HUES48 (cell line): ENCODE measurements around the gene SIK1.

Experiments used
- H3K27ac ChIP-seq: one replicate; pipeline ENCODE4 v1.7.0; 2013; ENCODE audit warnings: low read depth, low read length, inconsistent platforms
- H3K27me3 ChIP-seq: 2 replicates; pipeline ENCODE4 v1.6.1; 2013; ENCODE audit warnings: mild to moderate bottlenecking, low read length; ENCODE audit not compliant: control insufficient read depth, insufficient read depth
- H3K36me3 ChIP-seq: 2 replicates; pipeline ENCODE4 v1.6.1; 2013; ENCODE audit warnings: low read length; ENCODE audit not compliant: control insufficient read depth, insufficient read depth
- H3K4me1 ChIP-seq: 2 replicates; pipeline ENCODE4 v1.6.1; 2013; ENCODE audit warnings: mild to moderate bottlenecking, low read length; ENCODE audit not compliant: control insufficient read depth, insufficient read depth
- H3K4me3 ChIP-seq: 2 replicates; pipeline ENCODE4 v1.5.1; 2013; ENCODE audit warnings: mild to moderate bottlenecking, low read depth, low read length
- H3K9ac ChIP-seq: 2 replicates; pipeline ENCODE4 v1.6.1; 2013; ENCODE audit warnings: mild to moderate bottlenecking, low read depth, low read length, moderate library complexity
- H3K9me3 ChIP-seq: 2 replicates; pipeline ENCODE4 v1.6.1; 2013; ENCODE audit warnings: low read length; ENCODE audit not compliant: control insufficient read depth, insufficient read depth

Gene SIK1

DNA sequence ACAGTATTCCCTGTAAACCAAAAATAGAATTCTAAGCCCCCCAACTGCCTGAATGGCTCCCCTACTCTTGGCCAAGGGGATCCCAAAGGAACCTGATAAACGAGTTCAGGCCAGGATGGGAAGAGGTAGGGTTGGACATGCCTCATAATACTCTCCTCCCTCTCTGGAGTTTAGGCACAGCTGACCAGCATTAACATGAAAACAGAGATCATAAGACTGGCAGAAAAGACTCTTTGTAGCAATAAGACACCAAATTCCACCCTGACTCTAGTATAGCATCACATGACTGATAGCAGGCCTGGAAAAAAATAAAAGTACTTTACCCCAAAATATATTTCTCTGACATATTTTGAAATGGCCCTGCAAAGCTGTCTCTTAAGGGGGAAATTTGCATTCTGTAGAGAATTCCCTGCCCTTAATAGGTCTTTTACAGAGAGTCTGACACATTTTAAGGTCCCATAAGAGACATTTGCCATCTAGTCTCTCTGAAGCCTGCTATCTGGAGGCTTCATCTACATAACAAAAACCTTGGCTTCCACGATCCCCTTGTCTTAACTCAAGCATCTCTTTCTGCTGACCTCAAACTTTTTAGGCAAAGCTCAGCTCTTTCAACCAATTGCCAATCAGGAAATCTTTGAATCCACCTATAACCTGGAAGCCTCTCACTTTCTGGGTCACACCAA is 55.9 kb downstream of the SIK1 start:
- Histone ChIP-seq H3K4me3 (no peak overlapping the region), H3K27ac (no peak overlapping the region), H3K36me3 (no peaks in the 10 kb centered on the region), H3K9ac (no peak overlapping the region), H3K27me3 (no peaks in the 10 kb centered on the region), H3K9me3 (no peaks in the 10 kb centered on the region), H3K4me1 (peaks cover 12% of the 10 kb centered on the region; the same call in 1 of the 2 replicates)

DNA sequence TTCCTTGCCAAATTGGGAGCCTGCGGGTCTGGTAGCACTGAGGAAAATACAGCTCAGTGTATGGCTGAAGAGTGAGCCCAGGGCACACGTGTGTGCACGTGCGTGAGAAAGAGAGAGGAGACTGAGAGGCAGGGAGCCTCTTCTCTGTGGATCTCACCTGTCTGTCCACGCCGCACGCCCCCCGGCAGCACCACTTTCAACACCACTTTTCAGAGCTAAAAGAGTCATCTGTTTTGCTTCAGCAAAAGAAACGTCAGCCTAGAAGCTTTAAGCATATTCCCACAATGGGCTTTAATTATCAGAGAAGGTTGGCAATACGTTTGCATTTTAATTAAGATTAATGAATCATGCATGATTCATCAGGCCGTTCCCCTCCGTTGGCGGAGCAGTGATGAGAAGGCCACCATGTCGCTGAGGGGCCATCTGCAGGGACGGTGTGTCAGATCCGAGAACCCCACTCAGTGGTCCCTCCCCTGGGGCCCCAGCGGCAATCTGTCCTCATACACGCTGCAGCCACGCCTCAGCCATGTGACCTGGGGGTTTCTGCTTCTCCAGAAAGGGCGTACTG is 56.8 kb downstream of the SIK1 start:
- no peak overlapping the region for H3K9ac ChIP-seq
- H3K4me1 ChIP-seq, result peaks cover 12% of the 10 kb centered on the region; the same call in 1 of the 2 replicates
- no peak overlapping the region for H3K4me3 ChIP-seq

DNA sequence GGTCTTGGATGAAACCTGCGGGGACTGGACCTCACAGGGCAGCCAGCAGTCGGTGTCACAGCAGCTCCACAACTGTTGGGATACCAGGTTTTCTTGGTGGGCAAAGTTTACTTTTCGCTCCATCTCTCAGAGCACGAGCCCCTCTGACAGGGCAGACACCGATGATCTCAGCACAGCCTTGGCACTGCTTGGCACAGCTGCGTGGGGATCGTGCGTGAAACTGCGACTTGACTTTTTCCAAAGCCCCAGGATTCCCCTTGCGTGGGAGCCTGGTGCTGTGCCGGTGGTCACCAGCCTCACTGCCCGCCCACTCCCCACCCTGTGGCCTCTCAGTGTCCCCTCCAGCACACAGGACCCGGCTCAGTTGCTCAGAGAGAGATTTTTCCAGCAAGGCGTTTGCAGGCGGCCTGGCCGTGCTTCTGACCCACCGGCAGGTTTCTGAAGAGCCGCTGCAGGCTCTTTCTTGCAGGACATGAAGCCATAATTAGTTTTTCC is 57.3 kb downstream of the SIK1 start:
- Histone ChIP-seq H3K9me3 (no peaks in the 10 kb centered on the region), H3K27me3 (no peaks in the 10 kb centered on the region), H3K27ac (no peak overlapping the region), H3K4me1 (peaks cover 12% of the 10 kb centered on the region; the same call in 1 of the 2 replicates), H3K9ac (no peak overlapping the region), H3K4me3 (no peak overlapping the region), H3K36me3 (no peaks in the 10 kb centered on the region)

More for the DNA sequence above, 56.8 kb downstream of the SIK1 start:
- no peaks in the 10 kb centered on the region for H3K36me3 ChIP-seq
- H3K27ac ChIP-seq, result no peak overlapping the region
- no peaks in the 10 kb centered on the region for H3K27me3 ChIP-seq
- H3K9me3 ChIP-seq, result no peaks in the 10 kb centered on the region

DNA sequence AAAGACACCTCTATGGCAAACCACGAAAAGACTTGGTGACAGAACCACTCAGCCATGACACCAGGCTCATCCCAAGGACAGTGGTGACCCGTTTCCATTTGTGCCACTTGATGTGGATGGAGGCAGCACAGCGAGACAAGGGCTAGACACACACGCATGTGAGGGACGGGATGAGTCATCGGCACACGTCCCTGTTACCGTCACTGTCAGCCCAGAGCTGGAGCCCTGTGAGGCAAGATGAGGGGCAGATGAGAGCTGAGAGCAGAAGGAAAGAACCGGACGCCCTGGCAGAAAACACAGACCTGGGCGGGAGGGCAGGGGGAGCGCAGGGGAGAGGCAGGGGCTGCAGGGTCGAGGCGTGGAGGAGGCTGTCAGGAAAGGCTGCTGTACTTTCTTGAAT is 57.8 kb downstream of the SIK1 start:
- Histone ChIP-seq H3K9me3 (no peaks in the 10 kb centered on the region), H3K4me1 (peaks cover 12% of the 10 kb centered on the region; the same call in 1 of the 2 replicates), H3K27me3 (no peaks in the 10 kb centered on the region), H3K27ac (no peak overlapping the region), H3K9ac (no peak overlapping the region), H3K36me3 (no peaks in the 10 kb centered on the region), H3K4me3 (no peak overlapping the region)

DNA sequence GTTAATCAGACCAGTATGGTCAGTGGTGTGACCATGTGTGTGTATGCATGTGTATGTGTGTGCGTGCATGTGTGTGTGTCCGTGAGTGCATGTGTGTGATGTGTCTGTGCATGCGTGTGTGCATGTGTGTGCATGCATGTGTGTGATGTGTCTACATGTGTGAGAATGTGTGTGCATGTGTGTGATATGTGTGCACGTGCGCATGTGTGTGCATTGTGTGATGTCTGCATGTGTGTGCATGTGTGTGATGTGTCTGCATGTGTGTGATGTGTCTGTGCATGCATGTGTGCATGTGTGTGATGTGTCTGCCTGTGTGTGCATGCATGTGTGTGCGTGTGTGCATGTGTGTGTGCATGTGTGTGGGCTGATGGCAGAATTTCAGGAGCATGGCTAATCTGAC is 58.2 kb downstream of the SIK1 start:
- Histone ChIP-seq H3K4me3 (no peak overlapping the region), H3K9ac (no peak overlapping the region), H3K9me3 (no peaks in the 10 kb centered on the region), H3K27ac (no peak overlapping the region), H3K36me3 (no peaks in the 10 kb centered on the region), H3K27me3 (no peaks in the 10 kb centered on the region), H3K4me1 (peaks cover 12% of the 10 kb centered on the region; the same call in 1 of the 2 replicates)

DNA sequence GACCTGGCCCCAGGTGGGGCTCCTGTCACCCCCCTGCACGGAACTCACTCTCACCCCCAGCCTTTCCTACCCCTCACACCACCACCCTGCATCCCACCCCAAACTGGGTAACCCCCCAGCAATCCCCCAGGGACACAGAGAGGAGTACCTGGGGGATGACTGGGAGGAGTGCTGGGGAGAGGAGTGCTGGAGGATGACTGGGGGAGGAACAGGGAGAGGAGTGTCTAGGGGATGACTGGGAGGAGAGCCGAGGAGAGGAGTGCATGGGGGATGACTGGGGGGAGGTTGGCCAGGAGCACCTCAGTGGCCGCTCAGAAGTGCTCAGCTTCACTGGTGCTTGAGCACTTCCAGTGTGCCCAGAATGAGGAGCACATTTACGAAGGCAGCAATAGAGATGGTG is 59.1 kb downstream of the SIK1 start:
- Histone ChIP-seq H3K27me3 (no peaks in the 10 kb centered on the region), H3K9me3 (no peaks in the 10 kb centered on the region), H3K36me3 (no peaks in the 10 kb centered on the region), H3K4me3 (no peak overlapping the region), H3K4me1 (peaks cover 12% of the 10 kb centered on the region; the same call in 1 of the 2 replicates), H3K27ac (no peak overlapping the region), H3K9ac (no peak overlapping the region)

DNA sequence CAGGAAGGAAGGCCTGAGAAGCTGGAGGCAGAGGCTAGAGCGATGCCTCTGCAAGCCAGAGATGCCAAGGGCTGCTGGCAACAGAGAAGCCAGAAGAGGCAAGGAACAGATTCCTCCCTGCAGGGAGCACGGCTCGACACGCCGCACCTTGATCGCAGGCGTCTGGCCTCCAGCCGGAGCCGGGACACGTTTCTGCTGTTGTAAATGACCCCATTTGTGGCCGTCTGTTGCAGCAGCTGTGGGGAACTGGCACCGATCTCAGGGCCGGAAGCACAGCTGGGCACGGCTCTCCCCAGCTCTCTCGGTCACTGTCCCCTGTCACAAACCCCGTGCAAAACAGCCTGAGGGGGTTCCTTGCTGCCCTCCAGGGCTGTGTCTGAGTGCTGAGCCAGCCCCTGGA is 59.6 kb downstream of the SIK1 start:
- peaks cover 4% of the 10 kb centered on the region; the same call in 1 of the 2 replicates for H3K27me3 ChIP-seq
- H3K36me3 ChIP-seq, result no peaks in the 10 kb centered on the region
- no peak overlapping the region for H3K27ac ChIP-seq
- no peaks in the 10 kb centered on the region for H3K9me3 ChIP-seq
- H3K4me3 ChIP-seq, result no peak overlapping the region
- peaks cover 16% of the 10 kb centered on the region for H3K4me1 ChIP-seq
- no peak overlapping the region for H3K9ac ChIP-seq

DNA sequence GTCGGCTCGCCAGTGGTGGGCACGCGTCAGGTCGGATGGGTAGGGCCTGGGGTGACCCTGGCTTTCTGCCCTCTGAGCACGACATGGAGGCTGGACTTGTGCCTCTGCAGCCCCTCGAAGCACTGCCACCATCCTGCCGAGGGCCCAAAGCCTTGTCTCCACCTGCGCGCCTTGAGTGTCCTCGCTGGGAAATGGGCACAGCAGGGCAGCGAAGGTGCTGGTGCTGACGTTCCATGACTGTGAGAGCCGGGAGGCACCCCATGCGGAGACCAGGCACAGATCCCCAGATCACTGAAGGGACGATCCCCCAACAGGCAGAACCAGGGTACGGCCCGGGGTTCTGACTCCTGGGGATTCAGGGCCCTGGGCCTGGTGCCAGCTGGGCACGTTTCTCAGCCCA is 60.3 kb downstream of the SIK1 start:
- Histone ChIP-seq H3K27me3 (peaks cover 4% of the 10 kb centered on the region; the same call in 1 of the 2 replicates), H3K27ac (no peak overlapping the region), H3K4me1 (peaks cover 20% of the 10 kb centered on the region), H3K36me3 (no peaks in the 10 kb centered on the region), H3K9me3 (no peaks in the 10 kb centered on the region), H3K4me3 (no peak overlapping the region), H3K9ac (no peak overlapping the region)

DNA sequence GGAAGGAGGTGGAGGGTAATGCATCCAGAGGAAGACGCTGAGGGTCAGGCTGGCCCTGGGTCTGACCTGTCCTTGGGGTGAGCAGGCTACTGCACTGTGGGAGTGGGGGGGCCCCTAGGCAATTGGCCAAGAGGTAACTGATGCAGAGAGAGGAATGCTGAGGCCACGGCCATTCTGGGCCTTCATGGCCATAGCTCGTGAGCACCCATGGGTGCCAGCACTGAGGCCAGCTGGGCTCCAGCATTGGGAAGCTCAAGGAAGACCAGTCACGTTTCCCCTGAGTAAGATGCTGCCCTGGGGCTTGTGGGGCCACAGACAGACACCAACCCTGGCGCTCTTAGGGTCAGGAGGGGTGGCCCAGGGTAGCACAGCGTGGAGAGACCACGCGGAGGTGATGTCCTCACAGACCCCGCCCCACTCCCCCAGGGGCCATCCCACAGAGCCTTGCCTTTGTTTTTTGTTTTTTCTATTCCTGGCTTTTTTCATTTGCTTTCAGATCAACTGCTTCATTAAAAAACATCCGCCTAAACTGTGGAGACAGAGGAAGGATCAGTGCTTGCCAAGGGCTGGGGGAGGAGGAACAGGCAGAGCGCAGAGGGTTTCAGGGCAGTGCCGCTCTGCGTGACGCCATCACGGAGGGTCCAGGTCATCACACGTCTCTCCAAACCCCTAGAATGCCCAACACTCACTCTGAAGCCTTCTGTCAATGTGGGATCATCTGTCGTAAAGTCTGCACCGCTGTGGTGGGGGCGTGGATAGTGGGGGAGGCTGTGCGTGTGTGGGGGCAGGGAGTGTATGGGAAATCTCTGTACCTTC is 61.1 kb downstream of the SIK1 start:
- peaks cover 4% of the 10 kb centered on the region; the same call in 1 of the 2 replicates for H3K27me3 ChIP-seq
- no peaks in the 10 kb centered on the region for H3K36me3 ChIP-seq
- no peak overlapping the region for H3K4me3 ChIP-seq
- H3K27ac ChIP-seq, result no peak overlapping the region
- no peak overlapping the region for H3K9ac ChIP-seq
- peaks cover 13% of the 10 kb centered on the region for H3K4me1 ChIP-seq
- no peaks in the 10 kb centered on the region for H3K9me3 ChIP-seq

DNA sequence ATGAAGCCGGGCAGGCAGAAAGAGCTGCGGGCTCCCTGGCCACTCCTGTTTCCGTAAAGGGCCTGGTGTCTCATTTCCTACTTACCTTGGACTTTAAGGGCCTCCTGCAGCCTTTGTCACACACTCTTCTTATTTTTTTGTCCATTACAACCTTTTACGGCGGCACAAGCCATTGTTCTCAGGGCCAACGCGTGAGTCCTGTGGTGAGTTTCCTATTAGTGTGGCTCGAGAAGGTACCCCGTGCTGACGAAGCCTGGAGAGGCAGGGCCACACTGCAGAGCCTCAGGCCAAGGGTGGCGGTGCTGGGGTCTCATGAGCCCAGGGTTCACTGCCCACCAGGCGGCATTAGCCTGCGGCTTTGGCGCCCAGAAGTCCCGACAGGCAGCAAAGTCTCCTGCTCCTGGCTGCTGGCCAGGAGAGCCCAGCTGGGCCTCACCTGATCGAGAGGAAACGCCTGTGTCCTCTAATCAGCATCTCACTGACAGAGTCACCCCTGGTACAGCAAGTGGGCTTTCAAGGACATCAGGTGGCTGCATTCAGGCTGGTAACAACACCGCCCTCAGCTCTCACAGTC is 62.0 kb downstream of the SIK1 start:
- Histone ChIP-seq H3K36me3 (no peaks in the 10 kb centered on the region), H3K4me1 (peaks cover 9% of the 10 kb centered on the region), H3K9me3 (no peaks in the 10 kb centered on the region), H3K27me3 (peaks cover 4% of the 10 kb centered on the region; the same call in 1 of the 2 replicates), H3K27ac (no peak overlapping the region), H3K4me3 (no peak overlapping the region), H3K9ac (no peak overlapping the region)
